ENCODE measurements around the gene OSBPL2.

DNA sequence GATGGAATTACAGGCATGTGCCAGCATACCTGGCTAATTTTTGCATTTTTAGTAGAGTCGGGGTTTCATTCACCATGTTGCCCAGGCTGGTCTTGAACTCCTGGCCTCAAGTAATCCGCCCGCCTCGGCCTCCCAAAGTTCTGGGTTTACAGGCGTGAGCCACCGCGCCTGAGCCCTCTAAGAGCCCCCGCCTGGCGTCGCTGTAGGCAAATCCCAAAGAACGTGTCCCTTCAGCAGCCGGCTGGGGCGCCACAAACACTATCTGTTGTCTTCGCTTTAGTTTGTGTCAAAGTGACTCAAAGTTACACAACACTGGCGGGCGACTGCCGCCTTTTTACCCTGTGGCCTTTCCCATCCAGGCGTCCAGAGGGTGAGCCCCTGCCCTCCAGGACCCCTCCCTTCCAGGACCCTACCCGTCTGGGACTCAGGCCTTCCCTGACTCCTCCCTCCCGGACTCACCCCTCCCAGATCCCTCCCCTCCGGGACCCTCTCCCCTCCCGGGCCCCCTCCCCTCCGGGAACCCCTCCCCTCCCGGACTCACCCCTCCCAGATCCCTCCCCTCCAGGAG lies 63.5 kb downstream of the OSBPL2 start:
- TF ChIP-seq, protein P1, sequence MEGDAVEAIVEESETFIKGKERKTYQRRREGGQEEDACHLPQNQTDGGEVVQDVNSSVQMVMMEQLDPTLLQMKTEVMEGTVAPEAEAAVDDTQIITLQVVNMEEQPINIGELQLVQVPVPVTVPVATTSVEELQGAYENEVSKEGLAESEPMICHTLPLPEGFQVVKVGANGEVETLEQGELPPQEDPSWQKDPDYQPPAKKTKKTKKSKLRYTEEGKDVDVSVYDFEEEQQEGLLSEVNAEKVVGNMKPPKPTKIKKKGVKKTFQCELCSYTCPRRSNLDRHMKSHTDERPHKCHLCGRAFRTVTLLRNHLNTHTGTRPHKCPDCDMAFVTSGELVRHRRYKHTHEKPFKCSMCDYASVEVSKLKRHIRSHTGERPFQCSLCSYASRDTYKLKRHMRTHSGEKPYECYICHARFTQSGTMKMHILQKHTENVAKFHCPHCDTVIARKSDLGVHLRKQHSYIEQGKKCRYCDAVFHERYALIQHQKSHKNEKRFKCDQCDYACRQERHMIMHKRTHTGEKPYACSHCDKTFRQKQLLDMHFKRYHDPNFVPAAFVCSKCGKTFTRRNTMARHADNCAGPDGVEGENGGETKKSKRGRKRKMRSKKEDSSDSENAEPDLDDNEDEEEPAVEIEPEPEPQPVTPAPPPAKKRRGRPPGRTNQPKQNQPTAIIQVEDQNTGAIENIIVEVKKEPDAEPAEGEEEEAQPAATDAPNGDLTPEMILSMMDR (IDR thresholded peaks at IDR 0.05) = peak; percentile 38; the same call in 1 of the 2 replicates
- TF ChIP-seq ZNF423 (CRISPR knock-in tag; IDR thresholded peaks at IDR 0.05) (no peak), SOX15 (CRISPR knock-in tag; IDR thresholded peaks at IDR 0.05) (no peak), CBFB (CRISPR knock-in tag; IDR thresholded peaks at IDR 0.05; ENCODE audit: low read depth) (0 out of 2 replicates have a peak, but pooled peaks have one; percentile 9)
- TF ChIP-seq, protein P2, sequence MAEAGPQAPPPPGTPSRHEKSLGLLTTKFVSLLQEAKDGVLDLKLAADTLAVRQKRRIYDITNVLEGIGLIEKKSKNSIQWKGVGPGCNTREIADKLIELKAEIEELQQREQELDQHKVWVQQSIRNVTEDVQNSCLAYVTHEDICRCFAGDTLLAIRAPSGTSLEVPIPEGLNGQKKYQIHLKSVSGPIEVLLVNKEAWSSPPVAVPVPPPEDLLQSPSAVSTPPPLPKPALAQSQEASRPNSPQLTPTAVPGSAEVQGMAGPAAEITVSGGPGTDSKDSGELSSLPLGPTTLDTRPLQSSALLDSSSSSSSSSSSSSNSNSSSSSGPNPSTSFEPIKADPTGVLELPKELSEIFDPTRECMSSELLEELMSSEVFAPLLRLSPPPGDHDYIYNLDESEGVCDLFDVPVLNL (CRISPR knock-in tag; IDR thresholded peaks at IDR 0.05; ENCODE audit: borderline replicate concordance, low read depth) = no peak

Measured in WTC11 (cell line).